ENCODE measurements around the gene ST6GALNAC2.
A peak's percentile ranks its signal among the peaks of the same experiment; 100 is the strongest.
"Not testable (repeated sequence)": the region's sequence is repeated elsewhere in the genome, so short reads cannot be mapped to it uniquely, and the experiment has no call there.

The ST6GALNAC2 gene

GRCh38 chr17:76525513-76525833 is 60.2 kb downstream of the ST6GALNAC2 start:
- not testable (repeated sequence) for DNase-seq

- no peak for DNase-seq
Measured at GRCh38 chr17:76524598-76525512, 60.8 kb downstream of the ST6GALNAC2 start.

GRCh38 chr17:76523084-76524037 is 62.3 kb downstream of the ST6GALNAC2 start:
- peak; percentile 70 to 78 for DNase-seq

- DNase-seq, result not testable (repeated sequence)
Measured at GRCh38 chr17:76521683-76522082, 64.0 kb downstream of the ST6GALNAC2 start.

- DNase-seq, result no peak
Measured at GRCh38 chr17:76521262-76521661, 64.4 kb downstream of the ST6GALNAC2 start.

GRCh38 chr17:76519048-76519966 is 66.4 kb downstream of the ST6GALNAC2 start:
- no peak for DNase-seq

- no peak for DNase-seq
Measured at GRCh38 chr17:76517638-76518038, 68.0 kb downstream of the ST6GALNAC2 start.
